Measurements from ENCODE around the gene IREB2.
A peak's percentile ranks its signal among the peaks of the same experiment; 100 is the strongest.
"Not testable (repeated sequence)": the region's sequence is repeated elsewhere in the genome, so short reads cannot be mapped to it uniquely, and the experiment has no call there.

IREB2 gene

GRCh38 chr15:78437762-78438618 is at the start of gene IREB2:
IREB2 (plus strand) TSS chr15:78438216; CDS start chr15:78438338, 122 bp downstream.
- DNase-seq, result peak; percentile 74 to 94

GRCh38 chr15:78388865-78389264 is 49.2 kb upstream of the IREB2 start:
- DNase-seq, result no peak

- no peak for DNase-seq
Measured at GRCh38 chr15:78389322-78389721, 48.7 kb upstream of the IREB2 start.

- DNase-seq, result no peak
Measured at GRCh38 chr15:78389738-78390137, 48.3 kb upstream of the IREB2 start.

GRCh38 chr15:78390242-78390641 is 47.8 kb upstream of the IREB2 start:
- DNase-seq, result no peak

- no peak for DNase-seq
Measured at GRCh38 chr15:78390826-78391225, 47.2 kb upstream of the IREB2 start.

GRCh38 chr15:78391781-78392180 is 46.2 kb upstream of the IREB2 start:
- no peak for DNase-seq

GRCh38 chr15:78392430-78392829 is 45.6 kb upstream of the IREB2 start:
- DNase-seq, result peak in 1 of 2 experiments; percentile 6

- no peak for DNase-seq
Measured at GRCh38 chr15:78393137-78393536, 44.9 kb upstream of the IREB2 start.

GRCh38 chr15:78394026-78394425 is 44.0 kb upstream of the IREB2 start:
- DNase-seq, result no peak

- DNase-seq, result peak in 1 of 2 experiments; percentile 3
Measured at GRCh38 chr15:78394981-78395616, 42.9 kb upstream of the IREB2 start.

- DNase-seq, result no peak
Measured at GRCh38 chr15:78396186-78396814, 41.7 kb upstream of the IREB2 start.

GRCh38 chr15:78396976-78397375 is 41.0 kb upstream of the IREB2 start:
- no peak for DNase-seq

GRCh38 chr15:78397382-78397781 is 40.6 kb upstream of the IREB2 start:
- no peak for DNase-seq

- DNase-seq, result no peak
Measured at GRCh38 chr15:78398076-78398825, 39.8 kb upstream of the IREB2 start.

- no peak for DNase-seq
Measured at GRCh38 chr15:78399091-78399490, 38.9 kb upstream of the IREB2 start.

GRCh38 chr15:78402061-78402610 is 35.9 kb upstream of the IREB2 start:
- DNase-seq, result no peak

- no peak for DNase-seq
Measured at GRCh38 chr15:78404125-78404524, 33.9 kb upstream of the IREB2 start.

GRCh38 chr15:78404796-78405195 is 33.2 kb upstream of the IREB2 start:
- DNase-seq, result not testable (repeated sequence)

- DNase-seq, result no peak
Measured at GRCh38 chr15:78405336-78405924, 32.6 kb upstream of the IREB2 start.

- no peak for DNase-seq
Measured at GRCh38 chr15:78406016-78406585, 31.9 kb upstream of the IREB2 start.

All from NCI-H187 (cell line).